HG03432 (cell line): ENCODE measurements around the gene BRAP.
"Not testable (repeated sequence)": the region's sequence is repeated elsewhere in the genome, so short reads cannot be mapped to it uniquely, and the experiment has no call there.

Experiments
- ATAC-seq: cut with Tn5 transposase; IDR thresholded peaks from one replicate; pipeline ENCODE4 v1.9.1; 2021; ENCODE audit warnings: mild to moderate bottlenecking, moderate library complexity; ENCODE audit not compliant: unreplicated experiment

BRAP gene

DNA sequence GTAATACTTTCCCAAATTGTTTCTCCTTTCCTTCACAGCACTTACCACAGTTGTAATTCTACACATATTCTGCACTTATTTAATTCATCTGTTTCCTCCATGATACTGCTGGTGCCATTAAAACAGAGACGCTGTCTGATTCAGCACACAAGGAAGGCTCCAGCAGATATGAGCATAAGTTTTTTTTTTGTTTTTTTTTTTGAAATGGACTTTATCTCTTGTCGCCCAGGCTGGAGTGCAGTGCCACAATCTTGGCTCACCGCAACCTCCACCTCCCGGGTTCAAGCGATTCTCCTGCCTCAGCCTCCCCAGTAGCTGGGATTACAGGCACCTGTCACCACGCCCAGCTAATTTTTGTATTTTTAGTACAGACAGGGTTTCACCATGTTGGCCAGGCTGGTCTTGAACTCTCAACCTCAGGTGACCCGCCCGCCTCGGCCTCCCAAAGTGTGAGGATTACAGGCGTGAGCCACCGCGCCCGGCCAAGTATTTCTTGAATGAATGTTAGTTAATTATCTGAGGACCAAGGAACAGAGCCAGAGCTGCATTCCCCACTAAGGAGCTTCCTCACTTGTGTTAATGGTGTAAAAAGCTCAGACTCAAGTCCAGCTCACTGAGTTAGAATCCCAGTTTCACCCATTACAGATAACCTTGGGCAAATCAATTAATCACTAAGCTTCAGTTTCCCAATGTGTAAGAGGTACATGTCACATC, 1.1 kb downstream of the BRAP start:
- ATAC-seq, result not testable (repeated sequence)

DNA sequence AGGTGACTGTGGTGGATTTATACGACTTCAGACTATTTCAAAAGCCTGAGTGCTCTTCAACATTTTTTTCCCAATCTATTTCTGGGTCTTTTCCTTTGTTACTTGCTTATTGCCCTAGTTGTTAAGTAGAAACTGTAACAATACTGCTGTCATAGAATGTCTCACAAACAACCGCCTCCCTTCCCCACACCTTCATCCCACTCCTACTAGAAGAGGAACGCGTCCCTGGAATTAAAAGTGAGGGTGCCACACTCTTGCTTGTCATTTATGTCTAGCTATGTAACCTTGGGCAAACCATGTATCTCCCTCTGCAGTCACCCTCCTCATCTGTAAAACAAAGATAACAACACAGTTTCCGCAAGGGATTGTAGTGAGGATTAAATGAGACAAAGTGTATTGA, 8.6 kb downstream of the BRAP start:
- ATAC-seq, result no peak

DNA sequence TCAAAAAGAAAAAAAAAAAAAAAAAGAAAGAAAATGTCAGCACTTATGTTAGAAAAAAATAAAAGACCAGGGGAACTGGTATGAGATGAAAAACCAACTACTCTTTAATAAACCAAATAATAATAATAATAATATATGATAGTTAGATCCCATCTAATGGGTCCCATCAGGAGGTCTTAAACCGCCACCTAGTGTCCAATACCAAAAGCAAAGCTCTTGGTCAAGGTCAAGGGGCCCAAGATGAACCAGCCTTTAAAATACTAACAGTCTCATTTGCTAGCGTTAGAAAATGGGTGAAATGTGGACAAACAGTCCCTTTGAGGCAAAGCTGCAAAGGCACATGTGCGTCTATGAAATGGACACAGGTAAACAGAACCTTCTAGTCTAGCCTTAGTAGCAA, 12.3 kb downstream of the BRAP start:
- no peak for ATAC-seq

GRCh38 chr12:111672822-111673381, 12.9 kb downstream of the BRAP start:
- no peak for ATAC-seq

- ATAC-seq, result no peak
These were observed 20.5 kb downstream of the BRAP start for GRCh38 chr12:111664961-111665865.

- no peak for ATAC-seq
These were observed 21.3 kb downstream of the BRAP start for GRCh38 chr12:111664499-111664898.

GRCh38 chr12:111656016-111656415, 29.7 kb downstream of the BRAP start:
- no peak for ATAC-seq

GRCh38 chr12:111655356-111655755, 30.4 kb downstream of the BRAP start:
- ATAC-seq, result no peak

- ATAC-seq, result no peak
These were observed 32.2 kb downstream of the BRAP start for GRCh38 chr12:111653596-111653995.

GRCh38 chr12:111652530-111652929, 33.2 kb downstream of the BRAP start:
- ATAC-seq, result not testable (repeated sequence)

DNA sequence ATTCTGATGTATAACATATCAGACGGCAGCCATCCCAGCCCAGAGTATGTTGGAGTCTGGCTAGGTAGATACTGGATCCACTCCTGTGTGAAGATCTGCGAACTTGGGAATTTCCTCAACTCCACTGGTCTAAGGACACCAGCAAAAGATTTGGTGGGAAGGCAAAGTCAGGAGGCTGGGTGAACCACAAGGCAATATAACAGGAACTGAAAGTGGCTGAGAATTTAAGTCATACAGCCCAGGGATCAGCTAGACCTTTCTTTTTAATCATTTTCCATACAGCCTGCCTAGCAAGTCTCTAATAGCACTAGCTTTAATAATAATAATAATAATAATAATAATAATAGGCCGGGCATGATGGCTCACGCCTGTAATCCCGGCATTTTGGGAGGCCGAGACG, 34.8 kb downstream of the BRAP start:
- no peak for ATAC-seq

DNA sequence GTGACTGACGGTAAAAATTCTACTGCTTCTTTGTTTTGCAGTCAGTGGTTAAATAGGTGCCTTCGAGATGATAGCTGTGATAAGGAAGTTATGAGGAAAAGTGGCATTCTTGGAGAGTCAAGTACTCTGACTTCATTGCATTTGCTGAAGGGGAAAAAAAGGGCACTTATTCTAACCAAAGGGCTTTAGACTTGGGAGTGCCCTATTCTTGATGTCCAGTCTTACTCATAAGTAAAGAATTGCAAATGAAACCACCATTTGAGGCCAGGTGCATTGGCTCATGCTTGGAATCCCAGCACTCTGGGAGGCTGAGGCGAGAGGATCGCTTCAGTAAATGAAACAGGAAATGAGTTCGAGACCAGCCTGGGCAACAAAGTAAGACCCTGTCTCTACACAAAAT, 40.3 kb downstream of the BRAP start:
- ATAC-seq, result no peak

- ATAC-seq, result no peak
These were observed 42.3 kb downstream of the BRAP start for GRCh38 chr12:111643427-111643826.

DNA sequence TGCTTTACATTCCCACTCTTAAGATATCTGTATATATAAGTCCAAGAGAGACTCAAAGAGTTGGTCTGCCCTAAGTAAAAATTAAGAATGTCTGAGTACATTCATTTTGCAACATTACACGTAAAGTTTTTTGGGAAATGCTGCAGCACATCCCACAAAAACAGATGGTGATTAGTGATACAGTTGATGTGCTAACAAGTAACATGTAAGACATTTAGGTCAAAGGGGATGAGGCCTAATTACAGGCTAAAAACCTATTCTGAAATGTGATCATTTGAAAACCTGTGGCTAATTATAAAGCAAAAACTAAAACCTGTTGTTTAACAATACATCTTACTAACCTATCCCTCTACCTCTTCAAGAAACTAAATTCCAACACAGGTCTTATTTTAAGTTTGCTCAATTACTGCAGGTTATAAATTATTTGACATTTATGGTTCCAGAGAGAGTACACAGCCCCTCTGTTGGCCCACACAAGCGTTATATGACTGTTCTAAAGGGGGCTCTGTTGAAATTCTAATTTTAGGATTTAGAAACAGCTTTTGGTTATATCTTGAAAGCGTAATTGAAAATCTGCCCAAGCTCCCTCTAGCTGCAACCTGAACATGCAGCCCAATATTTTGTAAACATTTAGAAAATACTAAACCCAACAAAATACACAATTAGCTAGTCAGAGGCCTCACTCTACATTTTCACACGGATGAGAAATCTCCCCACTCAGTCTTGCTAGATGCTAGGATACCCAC, 42.9 kb downstream of the BRAP start:
- ATAC-seq, result no peak

GRCh38 chr12:111640506-111640905, 45.2 kb downstream of the BRAP start:
- ATAC-seq, result no peak

- ATAC-seq, result no peak
These were observed 47.2 kb downstream of the BRAP start for GRCh38 chr12:111638556-111638955.

DNA sequence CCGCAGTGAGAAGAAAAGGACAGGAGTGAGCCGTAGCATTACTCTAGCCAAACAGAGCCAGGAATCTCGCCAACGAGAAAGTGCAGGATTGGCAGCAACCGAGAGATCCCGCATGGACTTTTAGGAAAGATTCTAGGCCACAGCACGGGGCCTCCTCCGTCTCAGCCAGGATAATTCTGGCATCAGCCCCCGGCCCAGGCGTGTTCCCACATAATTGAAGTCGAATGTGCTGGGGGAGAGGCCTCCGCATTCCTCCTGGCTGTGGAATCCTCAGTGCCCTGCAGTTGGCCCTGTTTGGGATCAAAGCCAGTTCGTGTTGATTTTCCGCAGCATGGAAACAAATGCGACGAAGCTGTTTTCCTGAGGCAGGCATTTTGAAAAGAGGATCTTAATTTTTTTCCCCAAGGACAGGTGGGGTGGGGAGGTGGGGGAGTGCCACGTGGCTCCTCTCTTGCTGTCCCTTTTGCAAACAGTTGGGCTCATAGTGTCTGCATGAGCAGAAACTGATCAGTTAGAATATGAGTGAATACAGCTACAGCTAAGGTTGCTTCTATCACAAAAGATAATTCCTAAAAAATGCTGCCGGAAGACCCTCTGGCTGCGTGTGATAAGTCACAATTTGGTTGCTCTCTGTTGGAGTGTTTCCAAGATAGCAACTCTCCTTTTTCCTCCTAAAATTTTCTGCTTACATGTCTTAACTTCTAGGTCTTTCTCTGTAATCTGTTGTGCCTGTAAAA, 49.4 kb downstream of the BRAP start:
- ATAC-seq, result no peak

DNA sequence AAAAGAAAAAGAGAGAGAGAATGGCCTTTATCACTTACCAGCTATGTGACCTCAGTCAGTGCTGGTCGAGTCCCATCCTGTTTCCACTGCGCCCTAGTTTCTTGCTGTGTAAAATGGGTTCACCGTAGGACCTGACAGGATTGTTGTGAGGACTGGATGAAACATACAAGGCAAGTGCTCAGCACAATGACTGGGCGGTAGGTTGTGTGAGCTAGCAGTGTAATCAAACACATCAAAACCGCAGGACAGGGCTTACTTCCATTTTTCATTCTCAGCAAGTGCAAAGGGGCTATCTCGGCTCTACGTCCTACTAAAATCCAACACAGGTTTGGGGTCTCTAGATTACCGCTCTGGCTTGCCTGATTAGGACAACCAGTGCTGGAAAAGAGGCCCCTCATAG, 50.2 kb downstream of the BRAP start:
- ATAC-seq, result no peak

GRCh38 chr12:111628505-111629260, 57.1 kb downstream of the BRAP start:
- ATAC-seq, result no peak

GRCh38 chr12:111626230-111626629, 59.5 kb downstream of the BRAP start:
- no peak for ATAC-seq
